G401.6 (cell line): ENCODE measurements around the gene ASPRV1.
"Not testable (repeated sequence)": the region's sequence is repeated elsewhere in the genome, so short reads cannot be mapped to it uniquely, and the experiment has no call there.

Experiments used
- FAIRE-seq: peaks from 2 replicates; lab custom pipeline; 2012; peaks lifted over from hg19 to GRCh38; lab: Jason Lieb, UNC

ASPRV1 gene

DNA sequence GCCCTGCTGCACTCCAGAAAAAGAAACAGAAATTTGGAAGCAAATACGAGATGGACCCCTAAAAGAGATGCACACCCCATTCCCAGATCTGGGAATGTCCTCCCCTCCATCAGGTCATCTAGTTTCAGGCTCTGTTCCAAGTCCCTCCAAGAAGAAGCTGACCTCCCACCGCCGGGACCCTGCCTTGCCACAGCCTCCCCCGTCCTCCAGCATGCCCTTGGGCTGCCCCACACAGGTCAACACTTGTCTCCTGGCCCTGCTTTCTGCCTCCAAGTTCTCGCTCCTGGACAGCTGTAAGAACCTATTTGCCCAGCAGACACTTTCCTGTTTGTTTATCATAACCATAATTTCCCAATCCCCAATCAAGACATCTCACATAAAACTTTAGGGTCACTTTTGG is 2.0 kb downstream of the ASPRV1 start:
- no peak for FAIRE-seq

DNA sequence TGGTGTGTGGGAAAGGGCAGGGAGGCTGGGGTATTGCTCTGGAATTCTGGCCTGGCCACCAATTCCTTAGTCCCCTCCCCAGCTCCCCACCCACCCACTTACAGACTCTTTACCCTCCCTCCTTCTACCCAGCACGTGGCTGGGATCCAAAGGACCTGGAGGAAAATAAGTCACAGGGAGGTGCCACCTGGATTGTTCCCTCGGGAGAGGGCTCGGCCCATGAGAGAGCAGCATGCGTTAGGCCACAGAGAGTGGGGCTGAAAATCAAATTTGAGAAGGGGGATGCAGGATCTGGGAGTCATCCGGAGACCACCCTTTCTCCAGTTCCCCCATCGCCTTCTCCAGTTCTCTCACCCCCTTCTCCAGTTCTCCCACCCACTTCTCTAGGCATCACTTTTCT is 3.0 kb downstream of the ASPRV1 start:
- no peak for FAIRE-seq

DNA sequence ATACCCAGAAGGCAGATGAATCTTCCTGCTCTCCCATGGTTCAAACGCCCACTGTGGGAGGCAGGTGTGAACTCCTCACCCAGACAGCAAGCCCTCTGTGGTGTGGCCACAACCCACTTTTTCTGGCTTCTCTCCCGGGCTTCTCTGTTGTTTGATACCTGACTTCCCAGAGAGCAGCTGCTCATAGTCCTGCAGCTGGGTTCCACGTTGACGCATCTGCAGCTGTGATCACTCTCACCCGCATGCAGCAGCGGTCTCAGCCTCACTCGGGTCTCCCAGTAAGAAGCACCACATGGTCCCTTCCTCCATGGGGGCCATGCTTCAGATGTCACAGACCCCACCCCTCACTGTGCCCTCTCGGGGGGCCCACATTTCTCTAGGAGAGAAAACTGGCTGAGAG is 3.5 kb downstream of the ASPRV1 start:
- FAIRE-seq, result no peak

DNA sequence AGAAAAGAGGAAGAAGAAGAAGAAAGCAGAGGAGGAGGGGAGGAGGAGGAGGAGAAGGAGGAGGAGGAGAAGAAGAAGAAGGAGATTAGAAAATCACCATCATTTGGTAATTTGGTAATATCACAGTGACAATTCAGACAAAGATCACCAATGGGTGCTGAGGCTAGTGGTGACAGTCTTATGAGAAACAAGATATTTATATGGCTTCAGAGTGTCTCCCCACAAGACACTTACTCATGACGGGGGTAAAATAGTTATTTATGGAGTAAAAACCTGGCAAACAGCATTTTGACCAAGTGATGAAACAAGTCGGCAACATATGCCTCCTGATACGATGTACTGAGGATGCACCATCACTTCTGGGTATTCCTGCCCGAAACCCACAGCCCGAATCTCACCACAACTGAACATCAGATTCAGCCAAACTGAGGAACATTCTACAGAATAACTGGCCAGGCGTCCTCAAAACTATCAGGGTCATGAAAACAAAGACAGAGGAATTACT is 4.9 kb downstream of the ASPRV1 start:
- FAIRE-seq, result no peak

DNA sequence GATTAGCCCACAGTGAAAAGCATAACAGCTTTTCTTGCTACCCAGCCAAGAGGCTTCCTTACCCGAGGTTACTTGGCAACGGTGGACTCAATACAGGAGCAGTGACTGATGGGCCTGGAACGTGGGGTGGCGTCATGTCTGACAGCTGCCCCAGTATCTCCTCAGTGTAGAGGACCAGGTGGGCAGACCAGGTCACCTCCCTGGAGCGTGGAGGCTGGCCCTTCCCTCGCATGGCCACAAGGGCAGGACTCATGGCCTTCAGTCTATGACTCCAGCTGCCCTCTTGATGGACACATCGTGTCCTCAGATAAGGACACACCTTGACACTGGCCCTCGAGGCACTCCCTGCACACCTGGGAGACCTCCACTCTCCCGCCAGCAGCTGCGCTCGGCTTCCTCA is 6.4 kb downstream of the ASPRV1 start:
- no peak for FAIRE-seq

DNA sequence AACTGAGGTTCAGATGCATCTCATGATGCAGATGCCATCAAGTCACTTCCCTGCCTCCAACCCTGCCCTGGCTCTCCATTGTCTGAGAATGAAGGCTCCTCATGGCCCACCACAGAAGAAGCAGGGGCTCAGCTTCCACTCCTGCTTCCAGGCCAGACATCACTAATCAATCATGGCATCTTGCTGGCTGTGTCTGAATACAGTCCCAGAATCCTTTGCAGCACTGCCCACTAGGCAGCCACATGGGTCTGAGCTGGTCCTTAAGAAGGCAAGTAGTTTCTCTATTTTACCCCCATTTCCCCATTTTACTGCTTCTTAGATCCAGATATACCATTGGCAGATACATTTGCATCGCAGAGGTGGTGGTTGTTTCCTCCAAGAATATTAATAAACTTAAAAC is 7.3 kb downstream of the ASPRV1 start:
- no peak for FAIRE-seq

DNA sequence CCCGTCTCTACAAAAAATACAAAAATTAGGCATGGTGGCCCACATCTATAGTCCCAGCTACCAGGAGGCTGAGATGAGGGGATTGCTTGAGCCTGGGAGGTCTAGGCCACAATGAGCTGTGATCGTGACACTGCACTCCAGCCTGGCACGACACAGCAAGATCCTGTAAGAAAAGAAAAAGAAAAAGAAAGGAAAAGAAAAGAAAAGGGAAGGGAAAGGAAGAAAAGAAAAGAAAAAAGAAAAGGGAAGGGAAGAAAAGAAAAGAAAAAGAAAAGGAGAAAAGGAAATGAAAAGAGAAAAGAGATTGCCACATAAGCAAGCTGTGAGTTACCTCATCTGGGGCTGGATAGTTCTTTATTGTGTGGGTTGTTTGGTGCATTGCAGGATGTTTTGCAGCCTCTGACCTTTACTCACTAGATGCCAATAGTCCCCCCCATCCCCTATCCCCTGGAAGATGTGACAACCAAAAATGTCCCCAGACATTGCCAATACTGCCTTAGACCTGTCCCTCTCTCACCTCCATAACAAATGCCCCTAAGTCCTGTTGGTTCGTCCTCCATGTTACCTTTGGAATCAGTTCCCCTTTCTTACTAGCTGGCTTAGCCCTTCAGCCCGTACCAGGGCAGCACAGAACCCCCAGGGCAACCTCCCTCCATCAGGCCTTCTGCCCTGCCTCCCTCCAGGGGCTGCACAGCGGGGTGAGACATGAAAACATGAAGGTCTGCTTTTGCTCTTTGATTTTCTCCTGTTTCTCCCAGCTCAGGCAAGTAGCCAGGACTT is 8.9 kb downstream of the ASPRV1 start:
- FAIRE-seq, result no peak

DNA sequence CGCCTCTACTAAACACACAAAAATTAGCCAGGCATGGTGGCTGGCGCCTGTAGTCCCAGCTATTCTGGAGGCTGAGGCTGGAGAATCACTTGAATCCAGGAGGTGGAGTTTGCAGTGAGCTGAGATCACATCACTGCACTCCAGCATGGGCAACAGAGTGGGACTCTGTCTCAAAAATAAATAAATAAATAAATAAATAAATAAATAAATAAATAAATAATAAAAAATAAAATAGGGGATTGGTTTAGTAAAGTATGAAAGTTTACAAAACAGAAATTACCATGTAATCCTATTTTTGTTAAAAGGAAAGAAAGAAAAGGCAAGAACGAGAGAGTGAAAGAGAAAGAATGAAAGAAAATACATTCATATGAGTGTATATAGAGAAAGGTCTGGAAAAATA is 10.8 kb downstream of the ASPRV1 start:
- not testable (repeated sequence) for FAIRE-seq

DNA sequence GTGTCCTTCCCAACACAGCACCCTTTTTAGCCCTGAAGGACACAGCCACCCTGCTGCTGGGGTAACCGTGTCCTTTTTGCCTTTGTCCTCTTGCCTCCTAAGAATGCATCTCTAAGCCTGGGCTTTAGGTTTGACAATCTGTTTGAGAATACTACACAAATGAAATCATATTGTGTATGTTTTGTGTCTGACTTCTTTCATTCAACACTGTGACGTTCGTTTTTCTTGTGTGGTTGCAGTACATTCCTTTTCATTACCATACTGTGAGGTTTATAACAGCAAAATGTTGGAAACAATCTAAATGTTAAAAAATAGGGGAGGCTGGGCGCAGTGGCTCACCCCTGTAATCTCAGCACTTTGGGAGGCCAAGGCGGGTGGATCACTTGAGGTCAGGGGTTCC is 11.2 kb downstream of the ASPRV1 start:
- no peak for FAIRE-seq

DNA sequence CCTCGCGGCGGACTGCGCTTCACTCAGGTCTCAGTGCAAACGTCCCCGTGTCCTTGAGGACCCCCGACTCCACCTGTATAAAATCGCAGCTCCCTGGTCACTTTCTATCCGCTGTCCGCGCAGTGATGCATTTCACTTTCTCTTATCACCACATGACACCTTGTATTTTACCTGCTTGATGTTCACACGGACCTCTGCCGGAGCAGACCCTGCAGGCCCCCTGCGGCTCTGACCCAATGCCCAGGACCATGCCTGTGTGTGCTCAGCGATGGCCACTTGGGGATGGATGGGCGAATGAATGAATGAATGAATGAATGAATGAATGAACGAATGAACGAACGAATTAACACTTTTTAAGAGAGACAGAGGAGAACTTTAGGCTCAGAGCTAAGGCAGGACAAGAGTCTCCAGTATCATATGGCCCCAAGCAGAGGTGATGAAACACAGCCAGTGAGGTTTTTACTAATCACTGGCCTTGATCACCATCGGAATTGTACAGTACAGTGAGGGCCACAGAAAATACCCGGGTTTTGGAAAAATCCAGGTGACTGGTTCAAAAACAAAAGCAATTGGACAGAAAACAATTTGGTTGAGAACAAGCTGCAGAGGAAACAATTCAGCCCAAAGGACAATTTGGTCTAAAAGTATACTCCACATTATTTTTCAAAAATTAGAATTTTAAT is 12.3 kb downstream of the ASPRV1 start:
- FAIRE-seq, result no peak

DNA sequence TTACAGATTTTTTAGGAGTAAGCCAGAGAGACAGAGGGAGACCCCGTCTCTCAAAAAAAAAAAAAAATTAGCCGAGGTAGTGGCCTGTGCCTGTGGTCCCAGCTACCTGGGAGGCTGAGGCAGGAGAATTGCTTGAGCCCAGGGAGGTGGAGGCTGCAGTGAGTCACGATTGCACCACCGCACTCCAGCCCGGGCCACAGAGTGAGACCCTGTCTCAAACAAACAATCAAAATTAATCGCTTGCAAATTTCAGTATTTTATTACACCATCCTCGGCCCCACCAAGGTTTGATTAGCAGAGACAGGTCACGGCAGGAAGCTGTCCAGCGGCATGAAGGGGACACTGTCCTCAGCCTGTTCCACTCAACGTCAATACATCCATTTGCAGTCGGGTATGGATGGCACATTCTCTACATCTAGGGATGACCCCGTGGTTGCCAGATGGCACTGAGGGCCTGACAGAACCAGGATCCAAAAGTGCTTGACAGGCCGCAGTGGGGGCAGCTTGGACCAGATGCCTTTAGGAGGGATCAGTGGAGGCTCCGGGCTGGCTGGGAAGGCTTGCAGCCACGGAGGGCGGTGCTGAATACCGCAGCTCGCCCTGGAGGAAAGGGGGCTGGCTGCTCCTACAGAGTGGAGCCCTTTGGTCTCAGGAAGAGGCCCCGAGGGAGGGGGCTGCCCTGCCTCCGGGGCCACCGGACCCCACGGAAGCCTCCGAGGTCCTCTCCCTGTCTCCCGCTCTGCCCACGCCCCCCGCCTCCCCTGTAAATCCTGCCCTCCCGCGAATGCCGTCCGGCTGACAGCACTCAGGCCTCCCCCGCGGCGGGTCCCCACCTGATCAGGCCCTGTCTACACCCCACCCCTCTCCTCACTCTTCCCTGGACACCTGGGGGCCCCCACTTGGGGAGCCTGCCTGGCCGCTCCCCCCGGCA is 13.1 kb downstream of the ASPRV1 start:
- FAIRE-seq, result no peak

DNA sequence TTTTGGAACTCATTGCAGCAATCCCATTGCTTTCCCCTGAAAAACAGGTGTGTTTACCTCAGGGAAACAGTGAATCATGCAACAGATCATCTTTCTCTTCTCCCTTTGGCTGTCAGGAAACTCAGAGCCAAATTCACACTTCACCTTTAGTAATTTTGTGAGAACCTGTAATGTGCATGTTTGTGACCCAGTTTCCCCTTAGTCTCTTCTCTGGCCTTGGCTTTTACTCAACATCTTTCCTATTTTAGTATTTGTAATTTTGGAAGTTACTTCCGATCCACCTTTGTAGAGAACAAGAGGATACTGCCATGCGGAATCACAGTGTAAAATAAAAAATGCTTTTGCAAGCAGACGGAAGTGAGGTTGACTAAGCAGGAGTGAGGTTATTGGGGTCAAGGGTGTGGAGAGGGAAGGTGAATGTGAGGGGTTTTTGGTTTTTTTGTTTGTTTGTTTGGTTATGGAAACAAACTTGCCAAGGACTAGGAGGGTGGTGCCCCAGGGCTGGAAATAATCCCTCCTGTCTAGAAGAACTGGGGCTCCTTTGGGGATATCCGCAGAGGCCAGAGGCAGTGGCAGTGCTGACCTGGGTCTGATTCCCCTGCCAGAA is 14.0 kb downstream of the ASPRV1 start:
- no peak for FAIRE-seq

DNA sequence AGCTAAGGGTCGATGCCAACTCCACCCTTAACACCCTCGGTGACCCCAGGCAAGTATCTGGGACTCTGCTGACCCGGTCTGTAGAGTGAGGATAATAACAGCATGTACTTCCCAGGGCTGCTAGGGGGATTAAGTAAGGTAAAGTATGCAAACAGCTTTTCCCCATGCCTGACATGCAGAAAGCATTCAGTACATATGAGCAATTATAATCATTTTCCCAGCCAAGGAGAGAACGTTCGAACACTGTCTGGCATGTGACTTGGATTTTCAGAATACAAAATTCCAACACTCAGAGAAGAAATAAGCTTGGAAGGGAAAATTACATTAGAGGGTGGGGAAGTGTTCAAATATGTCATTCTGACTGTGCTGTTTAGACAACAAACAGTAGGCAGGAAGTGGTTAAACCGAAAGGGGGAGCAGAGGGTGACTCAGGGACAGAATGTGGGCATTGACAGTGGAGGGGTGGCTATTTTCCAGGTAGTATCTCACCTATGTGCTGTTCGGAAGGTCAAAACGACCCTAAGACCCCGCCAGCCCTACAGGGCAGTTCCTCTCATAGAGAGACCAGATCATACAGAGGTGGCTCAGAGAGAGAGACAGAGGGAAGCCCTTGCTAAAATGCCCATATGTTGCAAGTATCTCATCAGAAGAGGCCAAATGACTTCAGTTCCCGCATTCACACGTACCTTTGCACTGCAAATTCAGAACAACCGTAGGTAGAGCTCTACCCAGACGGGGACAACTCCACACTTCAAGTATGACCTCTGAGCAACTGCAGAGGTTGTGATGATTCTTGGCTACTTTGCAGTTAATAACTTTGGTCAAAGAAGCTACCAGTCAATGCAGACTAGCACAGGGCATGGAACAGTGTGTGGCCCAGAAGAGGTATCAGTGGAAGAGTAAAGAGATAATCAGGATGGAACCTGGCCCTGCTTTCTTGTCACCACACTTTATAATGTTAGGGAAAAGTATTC is 14.8 kb downstream of the ASPRV1 start:
- no peak for FAIRE-seq

DNA sequence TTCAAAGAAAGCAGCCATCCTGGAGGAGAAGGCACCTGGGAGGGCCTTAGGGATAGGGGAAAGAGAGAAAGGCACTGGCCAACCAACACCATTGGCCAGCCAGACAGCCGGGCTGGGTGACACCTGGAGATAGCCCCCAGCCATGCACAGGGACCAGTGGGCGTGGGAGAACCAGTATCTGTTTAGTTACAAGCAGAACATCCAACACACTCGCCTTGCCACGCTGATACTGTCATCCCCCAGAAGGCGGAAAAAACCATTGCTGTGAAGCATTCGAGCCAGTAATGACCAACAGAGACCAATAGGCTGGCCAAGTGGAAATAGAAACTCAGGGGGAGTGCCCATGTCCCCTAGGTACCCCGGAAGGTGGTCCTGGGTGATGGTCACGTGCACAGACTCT is 15.5 kb downstream of the ASPRV1 start:
- FAIRE-seq, result no peak

DNA sequence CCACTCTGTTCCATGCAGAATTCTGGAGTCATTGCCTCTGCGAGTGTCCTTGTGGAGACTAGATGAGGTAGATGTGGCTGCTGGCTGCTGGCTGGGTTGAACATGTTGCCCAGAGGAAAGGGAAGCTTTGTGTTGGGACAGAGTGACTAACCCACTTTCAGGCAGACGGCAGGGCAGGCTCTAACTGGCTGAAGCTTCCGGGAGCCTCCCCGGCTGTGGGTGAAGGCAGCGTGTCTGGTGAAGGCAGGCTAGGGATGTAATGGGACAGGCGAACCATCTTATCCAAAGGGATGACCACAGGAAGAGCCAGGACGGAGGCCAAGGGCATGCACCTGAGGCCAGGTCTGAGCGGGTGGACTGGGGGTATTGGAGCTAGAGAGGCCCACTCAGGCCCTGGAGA is 16.0 kb downstream of the ASPRV1 start:
- no peak for FAIRE-seq

DNA sequence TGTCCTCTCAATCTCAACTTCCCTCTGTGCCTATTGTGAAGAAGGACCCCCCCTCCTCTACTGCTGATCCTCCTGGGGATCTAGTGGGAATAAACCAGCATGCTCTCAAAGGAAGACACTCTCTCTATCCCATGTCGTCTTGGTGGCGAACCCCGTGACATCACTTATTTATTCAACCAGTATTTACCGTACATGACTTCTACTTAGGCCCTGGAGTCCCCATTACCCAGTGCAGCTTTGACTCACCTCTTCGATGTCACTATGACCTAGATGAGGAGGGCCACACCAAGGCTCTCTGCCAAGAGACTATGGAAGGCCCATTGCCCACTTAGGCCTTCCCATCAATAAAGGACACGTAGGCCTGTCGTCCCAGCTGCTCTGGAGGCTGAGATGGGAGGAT is 16.7 kb downstream of the ASPRV1 start:
- FAIRE-seq, result no peak

DNA sequence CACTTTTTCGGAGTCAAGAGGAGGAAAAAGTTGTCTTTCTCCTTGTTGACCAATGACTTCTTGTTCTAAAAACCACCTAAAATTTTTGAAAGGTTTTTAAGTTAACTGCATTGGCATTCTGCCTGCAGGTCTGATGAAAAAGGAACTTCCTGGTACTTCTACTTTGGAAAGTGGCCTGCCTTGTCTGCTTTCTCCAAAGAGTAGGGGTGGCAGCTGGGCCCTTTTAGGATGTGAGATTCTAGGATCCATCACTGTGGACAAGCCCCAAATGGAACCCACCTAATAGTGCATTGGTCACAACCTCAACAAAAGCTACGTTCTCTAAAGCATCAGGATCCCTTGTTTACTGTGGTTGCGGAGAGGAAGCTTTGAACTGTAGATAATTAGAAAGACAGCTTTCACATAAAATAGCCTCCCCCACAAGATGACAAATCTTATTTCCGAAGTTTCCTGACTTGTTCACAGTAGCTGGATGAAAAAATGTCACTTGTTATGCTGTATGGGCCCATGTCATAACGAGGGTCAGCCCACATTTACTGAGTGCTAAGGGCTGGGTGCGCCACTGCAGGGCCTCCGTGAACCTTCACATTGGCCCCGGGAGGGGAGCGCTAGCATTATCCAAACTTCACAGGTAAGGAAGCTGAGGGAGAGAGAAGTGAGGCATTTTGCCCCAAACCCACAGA is 17.4 kb downstream of the ASPRV1 start:
- no peak for FAIRE-seq

DNA sequence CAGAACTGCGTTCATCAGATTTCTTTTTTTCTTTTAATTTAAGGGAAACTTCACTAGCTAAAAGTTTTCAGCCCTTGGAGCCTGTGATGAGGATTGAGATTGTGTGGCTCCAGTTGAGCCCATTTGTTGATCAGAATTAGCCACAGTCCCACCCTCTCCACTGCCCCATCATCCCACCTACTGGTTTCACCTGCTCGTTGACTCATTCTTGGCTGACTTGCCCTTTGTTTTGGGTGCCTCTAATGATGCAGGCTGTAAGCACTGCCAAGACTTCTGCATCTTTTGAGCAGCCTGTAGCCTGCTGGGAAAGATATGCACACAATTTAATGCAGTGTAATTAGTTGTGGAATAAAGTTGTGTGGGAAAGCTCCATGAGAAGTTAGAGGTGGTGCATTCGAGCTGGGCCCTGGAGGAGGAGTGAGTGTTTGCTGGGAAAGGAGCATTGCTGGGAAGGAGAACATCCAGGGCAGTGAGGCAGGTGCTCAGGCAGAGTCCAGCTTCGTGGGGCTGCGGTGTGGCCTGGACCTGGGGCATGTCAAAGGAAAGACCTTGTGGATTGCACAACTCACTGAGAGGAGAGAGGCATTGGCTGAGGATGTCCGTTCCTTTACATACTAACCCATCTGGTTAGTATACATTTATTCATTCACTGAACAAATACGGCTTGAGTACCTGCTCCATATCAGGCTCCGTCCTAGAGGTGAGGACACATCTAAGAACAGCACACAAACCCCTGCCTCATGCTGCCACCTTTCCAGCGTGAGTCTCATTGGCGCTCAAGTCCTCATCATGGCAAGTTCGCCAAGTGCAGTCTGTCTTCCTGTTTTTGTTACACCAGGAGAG is 18.2 kb downstream of the ASPRV1 start:
- FAIRE-seq, result no peak

DNA sequence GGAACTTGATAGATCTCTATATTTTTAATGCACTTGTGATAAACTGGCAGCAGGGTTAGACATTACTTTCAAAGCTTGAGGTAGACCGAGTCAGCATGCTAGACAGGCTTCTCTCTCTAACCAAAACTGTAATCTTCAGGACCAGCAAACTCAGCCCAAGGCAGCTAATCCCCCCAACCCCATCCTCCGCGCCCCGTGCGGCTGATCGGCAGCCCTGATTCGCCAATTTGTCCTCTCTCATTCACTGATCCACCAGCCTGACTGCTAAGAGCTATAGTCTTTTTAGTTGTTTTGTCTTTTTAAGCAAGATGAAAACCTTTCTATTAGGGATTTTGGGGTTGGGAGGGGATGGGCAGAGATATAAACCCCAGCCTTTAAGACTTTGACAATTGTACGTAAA is 20.7 kb downstream of the ASPRV1 start:
- no peak for FAIRE-seq

DNA sequence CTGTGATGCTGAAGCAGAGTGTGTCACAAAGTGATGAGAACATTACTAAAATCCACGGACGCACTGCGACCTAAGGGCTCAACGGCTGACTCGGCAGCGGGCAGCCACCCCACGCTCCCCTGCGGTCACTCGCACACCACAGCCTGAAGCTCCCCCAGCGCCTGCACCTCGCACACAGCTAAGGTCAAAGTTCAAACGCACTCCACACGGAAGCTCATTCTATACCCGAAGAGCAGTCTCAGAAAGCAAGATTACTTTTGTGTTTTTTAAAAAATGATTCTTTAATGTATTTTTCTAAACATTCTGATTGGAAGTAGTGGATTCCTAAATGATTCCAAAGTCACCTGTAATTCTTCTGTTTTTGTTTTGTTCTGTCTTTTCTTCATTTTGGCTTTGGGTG is 21.7 kb downstream of the ASPRV1 start:
- no peak for FAIRE-seq
